ENCODE data around the gene JAKMIP2.
"Not testable (repeated sequence)": the region's sequence is repeated elsewhere in the genome, so short reads cannot be mapped to it uniquely, and the experiment has no call there.

Gene JAKMIP2

GRCh38 chr5:147782110-147783028, at the start of gene JAKMIP2:
TSS of gene JAKMIP2 (minus strand) at chr5:147782728. CDS start at chr5:147671806, 110,922 bp downstream.
- DNase-seq, result no peak

- DNase-seq, result no peak
These were observed 48.9 kb upstream of the JAKMIP2 start, which contains the start of gene SPINK1 for GRCh38 chr5:147831465-147831864. TSS of gene SPINK1 (minus strand) at chr5:147831671. CDS start at chr5:147831577, 94 bp downstream.

- no peak for DNase-seq
These were observed 47.5 kb upstream of the JAKMIP2 start for GRCh38 chr5:147830035-147830434.

- not testable (repeated sequence) for DNase-seq
These were observed 44.5 kb upstream of the JAKMIP2 start for GRCh38 chr5:147827017-147827416.

- DNase-seq, result no peak
These were observed 43.8 kb upstream of the JAKMIP2 start for GRCh38 chr5:147826361-147826760.

GRCh38 chr5:147822686-147823491, 40.4 kb upstream of the JAKMIP2 start:
- DNase-seq, result peak; percentile 82

- DNase-seq, result not testable (repeated sequence)
These were observed 39.7 kb upstream of the JAKMIP2 start for GRCh38 chr5:147822222-147822621.

GRCh38 chr5:147821766-147822165, 39.2 kb upstream of the JAKMIP2 start:
- no peak for DNase-seq

- DNase-seq, result no peak
These were observed 36.8 kb upstream of the JAKMIP2 start for GRCh38 chr5:147819261-147819770.

GRCh38 chr5:147818290-147818689, 35.8 kb upstream of the JAKMIP2 start:
- DNase-seq, result no peak

- DNase-seq, result no peak
These were observed 31.2 kb upstream of the JAKMIP2 start for GRCh38 chr5:147813696-147814095.

- peak; percentile 81 for DNase-seq
These were observed 27.5 kb upstream of the JAKMIP2 start for GRCh38 chr5:147809830-147810666.

- no peak for DNase-seq
These were observed 22.5 kb upstream of the JAKMIP2 start for GRCh38 chr5:147805030-147805454.

- no peak for DNase-seq
These were observed 21.8 kb upstream of the JAKMIP2 start for GRCh38 chr5:147804334-147804733.

GRCh38 chr5:147803926-147804325, 21.4 kb upstream of the JAKMIP2 start:
- DNase-seq, result no peak

- DNase-seq, result not testable (repeated sequence)
These were observed 20.6 kb upstream of the JAKMIP2 start for GRCh38 chr5:147803161-147803560.

GRCh38 chr5:147801461-147801860, 18.9 kb upstream of the JAKMIP2 start:
- DNase-seq, result no peak

GRCh38 chr5:147800491-147800890, 18.0 kb upstream of the JAKMIP2 start:
- no peak for DNase-seq

- DNase-seq, result no peak
These were observed 14.2 kb upstream of the JAKMIP2 start for GRCh38 chr5:147796556-147797308.

GRCh38 chr5:147791181-147791580, 8.7 kb upstream of the JAKMIP2 start:
- DNase-seq, result no peak

- DNase-seq, result no peak
These were observed 7.3 kb upstream of the JAKMIP2 start for GRCh38 chr5:147789820-147790219.

- no peak for DNase-seq
These were observed 5.5 kb upstream of the JAKMIP2 start for GRCh38 chr5:147788023-147788422.

Measured in kidney glomerular epithelial cell (primary cell).